A549 (cell line): Measurements from ENCODE around the gene SLC26A6. TPM values are rescaled to one million over a fixed set of nuclear protein-coding genes. Genes with fewer than 3 reads are reported as not detected.

Experiments
- ATAC-seq, 2 experiments: fragments of 200-7000 bp in 1 of 2; fragments of >200 bp in 1 of 2; cut with Nextera tagmentation in 1 of 2; cut with Tn5 transposase in 1 of 2; 3 replicates each; pipeline versions ENCODE4 v1.8.0 to v1.9.1; 2018 to 2020; ENCODE audit warnings: mild to moderate bottlenecking in 1 of 2, moderate library complexity in 1 of 2
- CTCF ChIA-PET: fragments of 300-600 bp; sonication (Branson Sonifier 250); formaldehyde crosslinking; extraction: SDS; loops from one replicate; lab custom pipeline; 2021; ENCODE audit warnings: antibody characterized with exemption, inconsistent platforms; lab: Yijun Ruan, JAX
- POLR2A ChIA-PET: fragments of 350-600 bp; formaldehyde crosslinking; extraction: SDS; loops from one replicate; lab custom pipeline; 2021; ENCODE audit warnings: antibody characterized with exemption, inconsistent platforms; lab: Yijun Ruan, JAX
- DNase-seq, 2 experiments: peaks; one replicate each; pipeline versions ENCODE4 v3.0.0 to v3.0.0-alpha.2; 2011 to 2016; ENCODE audit warnings: low read depth in 1 of 2, low spot score in 1 of 2
- FAIRE-seq: peaks from 2 replicates; lab custom pipeline; 2011; peaks lifted over from hg19 to GRCh38; lab: Jason Lieb, UNC
- H3K27ac ChIP-seq, 2 experiments: fragments of >200 bp; sonication (Bioruptor Twin); formaldehyde crosslinking; 3 replicates each; pipeline ENCODE4 v1.5.1; 2016 to 2017
- H3K4me1 ChIP-seq: fragments of >200 bp; sonication (Bioruptor Twin); formaldehyde crosslinking; 3 replicates; pipeline ENCODE4 v1.6.1; 2016
- H3K4me2 ChIP-seq: fragments of >200 bp; sonication (Bioruptor Twin); formaldehyde crosslinking; 3 replicates; pipeline ENCODE4 v1.6.1; 2016
- H3K4me3 ChIP-seq: fragments of >200 bp; sonication (Bioruptor Twin); formaldehyde crosslinking; 3 replicates; pipeline ENCODE4 v1.5.1; 2016
- H3K9me3 ChIP-seq: fragments of >200 bp; sonication (Bioruptor Twin); formaldehyde crosslinking; 3 replicates; pipeline ENCODE4 v1.6.1; 2016
- BHLHE40 ChIP-seq: IDR thresholded peaks from 2 replicates; pipeline ENCODE4 v1.6.1; 2012; ENCODE audit warnings: low read depth, low read length, inconsistent platforms
- CBX2 ChIP-seq: fragments of 200-600 bp; sonication (generic); IDR thresholded peaks from 2 replicates; pipeline ENCODE4 v1.6.1; 2016; ENCODE audit warnings: low read depth, mild to moderate bottlenecking, borderline replicate concordance
- CBX8 ChIP-seq: fragments of 200-600 bp; sonication (generic); IDR thresholded peaks from 2 replicates; pipeline ENCODE4 v1.6.1; 2016
- CEBPB ChIP-seq, 2 experiments: fragments of >200 bp in 1 of 2; sonication (Bioruptor Twin) in 1 of 2; formaldehyde crosslinking in 1 of 2; IDR thresholded peaks; 2 replicates each; pipeline ENCODE4 v1.6.1; 2012 to 2016
- CHD4 ChIP-seq: fragments of 200-600 bp; sonication (generic); IDR thresholded peaks from 2 replicates; pipeline ENCODE4 v1.6.1; 2016; ENCODE audit warnings: antibody characterized with exemption, mild to moderate bottlenecking, borderline replicate concordance
- ELK1 ChIP-seq: fragments of 150-350 bp; IDR thresholded peaks from 2 replicates; pipeline ENCODE4 v1.6.1; 2014; ENCODE audit warnings: low read depth, mild to moderate bottlenecking, low read length
- FOSB ChIP-seq: fragments of 250-450 bp; sonication (Bioruptor Pico); IDR thresholded peaks from 2 replicates; pipeline ENCODE4 v1.5.0; 2020; ENCODE audit warnings: mild to moderate bottlenecking, moderate library complexity
- FOXS1 ChIP-seq: fragments of 250-450 bp; sonication (Bioruptor Pico); IDR thresholded peaks from 2 replicates; pipeline ENCODE4 v1.5.0; 2020; ENCODE audit warnings: mild to moderate bottlenecking, moderate library complexity
- GATA3 ChIP-seq: IDR thresholded peaks from 2 replicates; pipeline ENCODE4 v1.6.1; 2012; ENCODE audit warnings: borderline replicate concordance
- HES2 ChIP-seq: fragments of >200 bp; sonication (Bioruptor Twin); formaldehyde crosslinking; IDR thresholded peaks from 2 replicates; pipeline ENCODE4 v1.6.1; 2016
- HEYL ChIP-seq: fragments of 250-450 bp; sonication (Bioruptor Pico); IDR thresholded peaks from 2 replicates; pipeline ENCODE4 v1.8.0; 2021; ENCODE audit warnings: mild to moderate bottlenecking, moderate library complexity
- HMGXB4 ChIP-seq: fragments of 250-450 bp; sonication (Bioruptor Pico); IDR thresholded peaks from 2 replicates; pipeline ENCODE4 v1.5.0; 2021; ENCODE audit warnings: mild to moderate bottlenecking, moderate library complexity, borderline replicate concordance
- HOXB13 ChIP-seq: fragments of 250-450 bp; sonication (Bioruptor Pico); IDR thresholded peaks from 2 replicates; pipeline ENCODE4 v1.5.0; 2020; ENCODE audit warnings: low read depth, mild to moderate bottlenecking, moderate library complexity
- JUN ChIP-seq, 2 experiments: fragments of >200 bp; sonication (Bioruptor Twin); formaldehyde crosslinking; IDR thresholded peaks; 2 replicates in 1 of 2; 3 replicates in 1 of 2; pipeline ENCODE4 v1.6.1; 2016 to 2017
- JUNB ChIP-seq: fragments of >200 bp; sonication (Bioruptor Twin); formaldehyde crosslinking; IDR thresholded peaks from 2 replicates; pipeline ENCODE4 v1.6.1; 2016
- PBX3 ChIP-seq: IDR thresholded peaks from 2 replicates; pipeline ENCODE4 v1.6.1; 2012
- POLR2A ChIP-seq: IDR thresholded peaks from 2 replicates; pipeline ENCODE4 v1.6.1; 2012; ENCODE audit warnings: mild to moderate bottlenecking, low read length
- POLR2AphosphoS2 ChIP-seq: conservative IDR thresholded peaks from 2 replicates; pipeline ENCODE4 v1.6.1; 2012; ENCODE audit warnings: low read length, improper control_type of control experiment, inconsistent platforms
- RAD21 ChIP-seq, 2 experiments: fragments of >200 bp in 1 of 2; sonication (Bioruptor Twin) in 1 of 2; formaldehyde crosslinking in 1 of 2; IDR thresholded peaks in 1 of 2; conservative IDR thresholded peaks in 1 of 2; 2 replicates in 1 of 2; 3 replicates in 1 of 2; pipeline ENCODE4 v1.6.1; 2012 to 2018; ENCODE audit warnings: inconsistent platforms in 1 of 2
- RARB ChIP-seq: fragments of 250-450 bp; sonication (Bioruptor Pico); IDR thresholded peaks from 2 replicates; pipeline ENCODE4 v1.8.0; 2021; ENCODE audit warnings: mild to moderate bottlenecking, moderate library complexity
- RNF2 ChIP-seq: fragments of 200-600 bp; sonication (generic); IDR thresholded peaks from 2 replicates; pipeline ENCODE4 v1.6.1; 2016; ENCODE audit warnings: low read depth, mild to moderate bottlenecking, antibody characterized with exemption, moderate library complexity, borderline replicate concordance
- SREBF2 ChIP-seq: fragments of 450-650 bp; IDR thresholded peaks from 2 replicates; pipeline ENCODE4 v1.6.1; 2014; ENCODE audit warnings: mild to moderate bottlenecking, moderate library complexity
- ZC3H11A ChIP-seq: fragments of 450-650 bp; IDR thresholded peaks from 2 replicates; pipeline ENCODE4 v1.6.1; 2014; ENCODE audit warnings: antibody characterized with exemption, mild to moderate bottlenecking
- ZFP36 ChIP-seq: fragments of 450-650 bp; IDR thresholded peaks from 2 replicates; pipeline ENCODE4 v1.6.1; 2014; ENCODE audit warnings: borderline replicate concordance; ENCODE audit not compliant: partially characterized antibody
- WGBS: methylation state at CpG from one replicate; pipeline ENCODE4 v1.1.6; 2017; ENCODE audit errors: missing lambda C conversion rate; 5-methylcytosine and 5-hydroxymethylcytosine counted together
- polyA plus RNA-seq, 4 experiments: library from polyadenylated mRNA; depleted of rRNA in 3 of 4; stranded (reverse); fragments of >200 nt; fragmentation: RNase III in 1 of 4; extraction: RNeasy Plus Mini Kit Qiagen cat#74134 plus additional on column Dnase treatment in 1 of 4; gene quantifications; 2 replicates in 3 of 4; 3 replicates in 1 of 4; pipeline ENCODE4 v1.2.3, GENCODE V29; 2011 to 2017
- TF ChIP-seq, protein P1 (sequence below): fragments of 250-450 bp; sonication (Bioruptor Pico); IDR thresholded peaks from 2 replicates; pipeline ENCODE4 v1.5.0; 2020; ENCODE audit warnings: low read depth, mild to moderate bottlenecking, moderate library complexity
- TF ChIP-seq, protein P2 (sequence below): IDR thresholded peaks from 2 replicates; pipeline ENCODE4 v1.6.1; 2012
- TF ChIP-seq, protein P3 (sequence below): fragments of 450-650 bp; IDR thresholded peaks from 2 replicates; pipeline ENCODE4 v1.6.1; 2014; ENCODE audit warnings: antibody characterized with exemption

Gene SLC26A6
- polyA plus RNA-seq, 2 of the 4 experiments (the other 2 are of a cell fraction) = 12.5 to 25.5 TPM

DNA sequence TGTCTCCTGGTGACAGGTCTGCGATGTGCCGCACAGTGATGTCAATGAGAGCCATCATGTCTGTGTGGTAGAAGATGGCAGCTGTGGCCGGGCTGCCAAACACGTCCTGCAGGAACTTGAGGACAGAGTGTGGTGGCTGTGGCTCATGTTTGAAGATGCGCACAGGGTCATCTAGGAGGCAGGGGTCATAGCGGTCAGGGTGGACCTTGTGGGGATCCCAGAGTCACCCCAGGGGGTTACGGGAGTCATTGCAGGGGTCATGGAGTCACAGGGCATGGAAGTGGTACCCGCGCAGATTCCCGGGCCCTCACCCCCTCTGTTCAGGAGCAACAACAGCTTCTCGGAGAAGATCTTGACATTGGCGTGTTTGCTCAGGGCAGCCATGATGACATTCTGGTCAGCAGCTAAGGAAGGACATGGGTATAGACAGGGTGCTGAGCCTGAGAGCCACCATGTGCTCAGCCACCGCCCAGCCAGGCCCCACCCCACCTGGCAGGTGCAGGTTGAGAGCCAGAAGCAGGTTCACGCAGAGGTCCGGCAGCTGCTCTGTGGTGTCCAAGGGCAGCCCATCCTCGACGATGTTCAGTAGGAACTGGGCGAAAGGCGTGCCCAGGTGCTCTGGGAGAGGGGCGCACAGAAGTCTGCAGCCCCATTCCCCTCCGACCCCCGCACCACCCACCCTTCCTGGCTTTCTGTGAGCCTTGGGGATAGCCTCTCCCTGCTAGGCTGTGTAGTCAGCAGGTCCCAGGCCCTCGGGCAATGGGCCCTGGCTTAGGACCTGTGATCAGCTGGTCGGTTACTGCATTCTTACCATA, 43.5 kb upstream of the SLC26A6 start:
- Histone ChIP-seq H3K4me1 (peaks cover 15% of the 10 kb centered on the region), H3K4me3 (no peak overlapping the region), H3K27ac (no peak overlapping the region), H3K9me3 (no peaks in the 10 kb centered on the region), H3K4me2 (no peak overlapping the region)
- CTCF ChIA-PET = interaction anchor here (1.3 kb wide), 1 partner anchor 15 kb away, joined by 4 read pairs; no protein-coding TSS in a partner anchor
- WGBS = 96% methylated on average over 16 of the region's 24 CpGs
- DNase-seq (no peak), ATAC-seq (no peak), FAIRE-seq (no peak)
- no peak for TF ChIP-seq HES2
- no peak for TF ChIP-seq SREBF2
- no peak for TF ChIP-seq CEBPB (IDR thresholded peaks at IDR 0.05)
- TF ChIP-seq FOSB (CRISPR knock-in tag) = no peak
- TF ChIP-seq JUN (IDR thresholded peaks at IDR 0.05) = no peak
- no peak for TF ChIP-seq HOXB13 (CRISPR knock-in tag)
- TF ChIP-seq, protein P1, sequence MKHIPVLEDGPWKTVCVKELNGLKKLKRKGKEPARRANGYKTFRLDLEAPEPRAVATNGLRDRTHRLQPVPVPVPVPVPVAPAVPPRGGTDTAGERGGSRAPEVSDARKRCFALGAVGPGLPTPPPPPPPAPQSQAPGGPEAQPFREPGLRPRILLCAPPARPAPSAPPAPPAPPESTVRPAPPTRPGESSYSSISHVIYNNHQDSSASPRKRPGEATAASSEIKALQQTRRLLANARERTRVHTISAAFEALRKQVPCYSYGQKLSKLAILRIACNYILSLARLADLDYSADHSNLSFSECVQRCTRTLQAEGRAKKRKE (CRISPR knock-in tag) = no peak
- TF ChIP-seq, all 56 proteins: peak for 0
- POLR2A ChIA-PET = no interaction called here

- ChIA-PET CTCF (interaction anchor here (1.3 to 4.8 kb wide), 2 partner anchors 8 to 14 kb away, joined by 6 to 34 read pairs; partner anchors contain the start of genes CELSR3 and NCKIPSD), POLR2A (no interaction called here)
- no peak for DNase-seq
Measured at GRCh38 chr3:48678056-48678455, 42.8 kb upstream of the SLC26A6 start.

More at GRCh38 chr3:48678056-48678455, 42.8 kb upstream of the SLC26A6 start:
- no peak overlapping the region for H3K27ac ChIP-seq
- no peak overlapping the region for H3K4me3 ChIP-seq
- H3K9me3 ChIP-seq = no peaks in the 10 kb centered on the region
- WGBS = 76% methylated on average over 4 of the region's 4 CpGs
- TF ChIP-seq ZC3H11A = no peak
- TF ChIP-seq POLR2A = no peak
- TF ChIP-seq RARB (CRISPR knock-in tag) = no peak
- TF ChIP-seq, protein P2, sequence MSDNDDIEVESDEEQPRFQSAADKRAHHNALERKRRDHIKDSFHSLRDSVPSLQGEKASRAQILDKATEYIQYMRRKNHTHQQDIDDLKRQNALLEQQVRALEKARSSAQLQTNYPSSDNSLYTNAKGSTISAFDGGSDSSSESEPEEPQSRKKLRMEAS = no peak
- TF ChIP-seq GATA3 = no peak
- no peak for TF ChIP-seq HEYL (CRISPR knock-in tag)
- TF ChIP-seq JUNB = no peak
- TF ChIP-seq ZFP36 = no peak
- TF ChIP-seq FOXS1 (CRISPR knock-in tag) = no peak
- no peak for TF ChIP-seq RAD21 (conservative IDR thresholded peaks at IDR 0.05 in 1 of 2, IDR thresholded peaks at IDR 0.05 in 1 of 2)
- no peak for TF ChIP-seq CBX8
- TF ChIP-seq RNF2 = no peak
- TF ChIP-seq CBX2 = no peak
- TF ChIP-seq PBX3 = no peak
- TF ChIP-seq BHLHE40 = no peak
- no peak for TF ChIP-seq ELK1
- TF ChIP-seq CHD4 = no peak
- no peak for TF ChIP-seq POLR2AphosphoS2
- TF ChIP-seq, protein P3, sequence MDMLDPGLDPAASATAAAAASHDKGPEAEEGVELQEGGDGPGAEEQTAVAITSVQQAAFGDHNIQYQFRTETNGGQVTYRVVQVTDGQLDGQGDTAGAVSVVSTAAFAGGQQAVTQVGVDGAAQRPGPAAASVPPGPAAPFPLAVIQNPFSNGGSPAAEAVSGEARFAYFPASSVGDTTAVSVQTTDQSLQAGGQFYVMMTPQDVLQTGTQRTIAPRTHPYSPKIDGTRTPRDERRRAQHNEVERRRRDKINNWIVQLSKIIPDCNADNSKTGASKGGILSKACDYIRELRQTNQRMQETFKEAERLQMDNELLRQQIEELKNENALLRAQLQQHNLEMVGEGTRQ = no peak
- no peak for TF ChIP-seq HMGXB4 (CRISPR knock-in tag)
- no peak for FAIRE-seq
- no peak for ATAC-seq
- H3K4me2 ChIP-seq = no peak overlapping the region
- H3K4me1 ChIP-seq = peaks cover 12% of the 10 kb centered on the region
